Superior temporal gyrus (tissue), 1 donor: ENCODE data around the gene SGK1.
A peak's percentile ranks its signal among the peaks of the same experiment; 100 is the strongest.

Source experiments
- DNase-seq: peaks from one replicate; pipeline ENCODE4 v3.0.0-alpha.2; 2016; ENCODE audit errors: extremely low spot score

Gene SGK1

DNA sequence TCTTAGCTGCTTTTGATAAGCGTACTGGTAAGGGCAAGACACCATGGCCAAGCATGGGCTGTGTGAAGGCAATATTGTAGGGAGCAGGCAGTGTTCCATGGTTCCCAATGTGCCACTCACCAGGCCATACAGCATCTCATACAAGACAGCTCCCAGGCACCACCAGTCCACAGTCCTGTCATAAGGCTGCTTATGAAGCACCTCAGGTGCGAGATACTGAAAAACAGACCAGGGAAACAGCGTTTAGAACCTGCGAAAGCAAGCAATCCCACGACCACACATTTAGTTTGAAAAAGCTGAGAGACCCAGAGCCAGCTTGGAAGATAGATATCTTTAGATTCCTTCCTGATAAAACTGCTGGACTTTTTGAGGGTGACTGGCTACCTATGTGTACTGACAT is 146.4 kb downstream of the SGK1 start:
- DNase-seq: peak; percentile 50

GRCh38 chr6:134170844-134171243 is 147.1 kb downstream of the SGK1 start:
- no peak for DNase-seq

DNA sequence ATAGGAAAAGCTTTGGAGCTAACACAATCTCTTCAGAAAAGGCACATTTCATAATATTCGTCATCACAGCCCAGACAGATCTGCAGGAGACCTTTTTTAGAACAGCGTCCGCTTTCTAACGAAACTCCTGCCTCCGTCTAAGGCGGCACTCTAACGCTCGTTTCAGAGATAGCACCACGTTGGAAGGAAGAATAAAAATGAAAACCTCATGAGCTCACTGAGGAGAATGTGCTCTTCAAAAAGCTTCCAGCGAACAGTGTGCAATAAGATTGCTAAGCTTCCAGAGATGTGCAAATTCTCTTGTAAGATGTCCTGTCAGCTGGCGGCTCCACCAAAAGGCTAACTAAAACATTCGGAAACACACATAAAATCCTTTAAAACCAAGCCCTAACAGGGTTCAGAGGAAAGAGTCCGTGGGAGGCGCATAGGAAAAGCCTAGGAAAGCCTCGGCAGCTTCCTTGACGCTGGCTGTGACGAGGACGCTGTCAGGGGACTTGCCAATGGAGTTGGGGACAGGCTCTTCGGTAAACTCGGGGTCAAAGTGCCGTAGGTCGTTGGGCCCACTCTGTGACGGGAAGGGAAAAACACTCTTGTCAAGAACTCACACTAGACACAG is 147.9 kb downstream of the SGK1 start:
- DNase-seq: peak; percentile 67

DNA sequence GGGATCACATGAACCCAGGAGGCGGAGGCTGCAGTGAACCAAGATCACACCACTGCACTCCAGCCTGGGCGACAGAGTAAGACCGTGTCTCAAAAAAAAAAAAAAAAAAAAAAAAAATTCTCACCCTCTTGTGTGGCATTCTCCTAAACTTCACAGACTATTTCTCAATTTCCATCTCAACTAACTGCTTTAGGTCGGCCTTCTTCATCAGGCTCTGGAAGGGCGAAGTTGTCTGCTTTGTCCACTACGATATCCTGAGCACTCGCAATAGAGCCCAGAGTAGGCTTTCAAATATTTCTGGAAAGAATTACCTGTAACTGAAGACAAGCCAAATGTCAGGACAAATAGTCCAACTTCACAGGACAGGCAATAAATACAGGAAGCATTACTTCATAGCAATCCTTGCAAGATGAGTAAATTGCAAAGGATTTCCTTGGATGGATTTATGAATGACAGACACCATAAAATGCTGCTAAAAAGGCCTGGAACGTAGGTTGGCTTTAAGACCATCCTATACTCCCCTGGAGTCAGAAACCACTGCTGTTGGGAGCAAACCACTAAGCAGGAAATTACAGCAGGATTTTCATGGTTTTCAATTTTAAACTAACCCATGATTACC is 149.2 kb downstream of the SGK1 start:
- DNase-seq: no peak

GRCh38 chr6:134166511-134167261 is 151.2 kb downstream of the SGK1 start:
- no peak for DNase-seq

- no peak for DNase-seq
Observed at GRCh38 chr6:134165561-134166201, 152.2 kb downstream of the SGK1 start.

DNA sequence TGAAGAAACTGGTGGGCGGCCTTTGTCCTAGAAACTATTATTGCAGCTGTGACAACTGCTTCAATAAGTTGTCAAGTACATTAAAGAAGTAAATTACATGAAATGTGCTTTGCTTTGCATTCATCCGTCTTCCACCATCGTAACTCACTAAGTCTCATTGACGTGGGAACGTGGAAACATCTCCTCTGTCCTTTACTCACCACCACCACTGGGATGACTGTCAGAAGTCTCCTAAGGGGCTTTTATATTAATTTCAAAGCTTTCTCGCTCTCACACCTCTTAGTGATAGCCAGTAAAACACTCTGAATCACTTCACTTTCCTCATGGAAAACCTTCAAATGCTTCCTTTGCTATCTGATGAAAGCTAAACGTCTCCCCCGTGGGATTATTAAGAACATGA is 153.6 kb downstream of the SGK1 start:
- DNase-seq: no peak

DNA sequence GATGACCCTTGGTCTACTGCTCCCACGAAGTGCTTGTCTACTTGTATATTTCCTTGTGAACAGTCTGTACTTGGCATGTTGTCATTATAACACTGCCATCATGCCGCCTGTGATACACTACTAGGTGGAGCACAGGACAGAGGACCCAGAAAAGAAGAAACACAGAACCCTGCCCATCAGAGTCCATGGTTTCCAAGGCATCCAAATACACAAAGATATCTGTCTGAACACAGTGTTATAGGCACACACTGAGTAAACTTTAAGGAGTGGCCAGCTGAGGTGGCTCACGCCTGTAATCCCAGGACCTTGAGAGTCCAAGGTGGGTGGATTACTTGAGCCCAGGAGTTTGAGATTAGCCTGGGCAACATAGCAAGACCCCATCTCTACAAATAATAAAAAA is 155.0 kb downstream of the SGK1 start:
- no peak for DNase-seq

GRCh38 chr6:134161041-134161440 is 156.9 kb downstream of the SGK1 start:
- no peak for DNase-seq

DNA sequence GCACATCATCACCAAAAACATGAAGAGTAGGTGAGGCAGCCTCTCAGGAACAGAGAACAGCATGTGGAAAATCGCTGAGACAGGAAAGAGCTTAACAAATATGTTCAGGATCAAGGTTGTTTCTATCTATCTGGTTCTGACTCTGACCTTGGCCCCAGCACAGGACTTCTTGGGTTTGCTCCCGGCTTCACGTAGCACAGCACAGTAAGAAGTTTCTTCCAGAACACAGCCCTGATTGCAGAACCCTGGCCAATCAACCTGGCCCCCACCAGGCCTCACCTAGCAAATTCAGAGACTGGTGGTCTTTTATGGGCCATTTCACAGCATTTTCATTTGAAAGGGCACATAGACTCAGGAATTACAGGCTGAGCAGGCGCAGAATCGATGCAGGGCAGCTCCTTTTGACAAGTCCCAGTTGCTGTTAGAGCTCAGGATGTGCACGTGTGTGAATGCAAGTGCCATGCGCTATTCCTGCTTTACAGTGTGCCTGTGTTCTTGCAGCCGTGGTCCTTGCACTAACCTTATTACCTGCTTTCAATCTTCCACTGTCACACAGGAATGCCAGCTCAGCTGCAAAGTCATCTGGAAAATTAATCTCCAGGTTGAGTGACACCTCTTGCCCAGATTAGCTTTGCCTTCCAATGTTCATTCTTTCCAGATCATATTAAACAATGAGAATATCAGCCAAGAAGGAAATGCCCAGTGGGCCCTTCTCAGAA is 165.0 kb downstream of the SGK1 start:
- no peak for DNase-seq

GRCh38 chr6:134148566-134148965 is 169.3 kb downstream of the SGK1 start:
- DNase-seq: no peak

- DNase-seq: no peak
Observed at GRCh38 chr6:134147034-134147533, 170.8 kb downstream of the SGK1 start.

- no peak for DNase-seq
Observed at GRCh38 chr6:134146268-134147033, 171.5 kb downstream of the SGK1 start.

- no peak for DNase-seq
Observed at GRCh38 chr6:134145786-134146185, 172.1 kb downstream of the SGK1 start.

DNA sequence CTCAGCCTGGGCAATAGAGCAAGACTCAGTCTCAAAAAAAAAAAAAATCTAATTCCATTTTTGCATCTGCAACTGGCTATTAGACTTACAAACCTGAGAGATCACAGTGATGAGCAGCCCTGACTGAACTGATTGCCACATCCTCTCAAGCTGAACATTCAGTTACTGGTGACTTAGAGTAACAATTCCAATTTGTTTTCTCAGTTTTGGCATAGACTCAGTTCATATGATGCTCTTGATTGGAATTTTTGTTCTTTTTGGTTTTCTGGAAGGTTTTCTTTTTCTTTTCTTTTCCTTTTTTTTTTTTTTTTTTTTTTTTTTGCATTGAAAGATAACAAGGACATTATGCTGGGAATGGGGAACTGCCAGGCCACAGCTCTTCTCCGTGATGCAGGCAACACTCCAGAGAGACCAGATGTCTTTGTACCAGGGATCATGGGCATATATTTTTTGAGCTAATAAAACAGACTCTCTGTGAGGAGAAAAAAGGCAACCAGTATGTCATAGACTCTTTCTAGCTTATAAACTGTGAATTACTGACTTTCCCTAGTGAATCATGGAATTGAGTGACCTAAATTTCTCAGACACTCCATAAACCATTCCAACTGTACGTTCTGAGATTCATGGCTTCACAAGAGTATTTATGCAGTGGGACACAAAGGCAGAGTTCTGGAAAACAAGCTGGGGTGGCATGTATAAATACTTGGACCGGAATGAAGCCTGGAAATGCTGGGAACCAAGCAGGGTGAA is 179.5 kb downstream of the SGK1 start:
- peak; percentile 46 for DNase-seq

- DNase-seq: no peak
Observed at GRCh38 chr6:134134654-134135053, 183.3 kb downstream of the SGK1 start.

DNA sequence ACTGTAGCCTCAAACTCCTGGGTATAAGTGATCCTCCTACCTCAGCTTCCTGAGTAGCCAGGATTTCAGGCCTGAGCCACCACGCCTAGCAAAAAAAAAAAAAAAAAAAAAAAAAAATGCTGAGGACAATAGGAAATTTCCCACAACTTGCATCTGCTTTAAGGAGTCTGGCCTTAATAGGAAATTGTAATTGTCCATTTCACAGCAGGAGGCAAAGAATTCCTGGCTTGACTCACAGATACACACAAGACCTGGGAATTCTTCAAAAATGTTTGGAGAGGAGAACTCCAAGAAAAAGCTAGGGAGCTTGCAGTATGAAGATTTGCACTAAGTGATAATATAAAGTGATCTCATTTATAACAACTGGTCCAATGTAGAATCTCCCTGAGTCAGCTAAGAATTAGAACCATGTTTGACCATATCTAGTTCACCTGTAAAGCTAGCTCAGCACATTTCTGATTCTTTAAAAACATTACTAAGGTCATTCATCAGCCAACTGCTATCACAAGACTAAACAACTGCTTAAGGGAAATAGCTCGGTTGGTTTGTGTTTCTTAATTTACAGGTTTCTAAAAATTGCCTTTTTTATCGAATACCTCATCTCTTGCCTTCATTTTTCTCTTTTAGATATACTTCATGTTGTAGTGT is 185.3 kb downstream of the SGK1 start:
- DNase-seq: no peak

DNA sequence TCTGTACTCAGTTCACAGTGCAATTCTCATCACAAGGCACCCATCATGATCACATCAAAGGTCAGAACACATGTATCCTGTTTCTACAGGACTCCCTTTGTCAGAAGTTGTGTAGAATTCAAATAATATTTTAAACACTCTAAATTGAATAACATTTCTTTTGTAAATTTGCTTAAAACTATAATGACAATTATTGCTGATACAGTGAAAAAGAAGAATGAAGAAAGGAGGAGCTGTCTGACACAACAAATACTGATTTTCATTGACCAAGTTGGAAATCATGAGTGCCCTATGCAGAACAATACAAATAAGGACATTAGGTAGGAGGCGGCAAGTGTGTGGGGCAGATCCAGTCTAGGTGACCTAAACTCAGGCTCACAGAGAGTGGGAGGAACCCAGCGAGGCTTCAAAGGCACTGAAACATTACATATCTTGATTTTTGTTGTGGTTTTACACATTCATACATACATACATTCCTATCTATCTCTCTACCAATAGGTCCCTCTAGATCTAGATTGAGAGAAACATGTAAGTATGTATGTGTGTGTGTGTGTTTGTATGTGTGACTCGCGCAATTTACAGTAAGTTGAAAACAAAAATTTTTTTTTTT is 186.3 kb downstream of the SGK1 start:
- no peak for DNase-seq

DNA sequence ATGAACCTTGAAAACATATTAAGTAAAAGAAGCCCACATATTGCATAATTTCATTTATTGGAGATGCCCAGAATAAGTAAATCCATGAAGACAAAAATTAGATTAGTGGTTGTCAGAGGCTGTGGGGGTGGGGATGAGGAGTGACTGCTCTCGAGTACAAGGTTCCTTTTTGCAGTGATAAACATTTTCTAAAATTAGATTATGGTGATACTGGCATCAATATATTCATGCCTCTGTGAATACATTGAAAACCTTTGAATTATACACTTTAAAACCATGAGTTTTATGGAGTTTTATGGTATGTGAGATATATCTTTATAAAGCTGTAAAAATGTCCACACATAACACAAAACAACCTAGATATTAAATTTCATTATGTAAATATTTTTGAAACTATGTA is 189.8 kb downstream of the SGK1 start:
- no peak for DNase-seq
